ENCODE measurements around the gene SALL1.

SALL1 gene

DNA sequence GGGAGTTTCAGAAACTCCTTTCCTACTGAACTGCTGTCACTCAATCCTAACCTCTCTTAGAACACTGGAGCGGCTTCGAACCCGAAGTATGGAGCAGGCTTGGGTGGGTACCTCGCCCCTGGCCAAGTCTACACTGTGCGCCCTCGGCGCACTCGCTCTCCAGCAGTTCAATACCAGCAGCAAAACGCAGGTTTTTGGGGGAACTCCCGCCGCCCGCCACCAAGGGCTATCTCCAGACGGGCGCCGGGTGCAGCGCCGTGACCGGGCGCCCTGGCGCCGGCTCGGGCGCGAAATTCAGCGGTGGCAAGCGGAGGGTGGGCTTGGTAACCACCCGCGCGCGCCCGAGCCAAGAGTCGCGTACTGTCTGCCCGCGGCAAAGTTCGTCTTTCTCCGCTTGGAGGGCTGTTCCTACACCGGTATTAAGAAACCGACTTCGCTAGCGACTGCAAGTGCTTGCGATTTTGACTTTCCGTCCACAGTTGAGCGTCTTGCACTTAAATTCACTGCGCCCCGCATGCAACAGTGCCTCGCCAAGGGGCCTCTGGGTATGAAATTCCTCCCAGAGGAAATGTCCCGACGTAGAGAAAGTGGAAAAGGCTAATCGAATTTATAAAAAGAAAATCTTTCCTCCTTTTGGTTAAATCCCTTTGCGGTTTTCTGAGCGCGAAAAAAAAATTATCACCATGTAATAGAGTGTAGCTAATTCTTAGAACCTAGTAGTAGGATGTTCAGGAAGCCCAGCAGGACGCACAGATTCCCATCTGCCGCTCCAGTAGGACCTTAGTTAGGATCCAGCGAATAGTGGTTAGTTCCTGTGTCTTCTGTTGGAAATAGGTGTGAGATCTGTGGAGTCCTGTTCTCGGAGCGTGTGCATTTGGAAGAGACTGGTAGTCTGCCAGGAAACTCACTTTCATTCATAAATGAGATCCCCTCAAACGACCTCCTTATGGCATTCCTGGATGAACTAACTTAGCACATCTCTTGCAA lies 5.0 kb upstream of the SALL1 start:
- no peak for FAIRE-seq

DNA sequence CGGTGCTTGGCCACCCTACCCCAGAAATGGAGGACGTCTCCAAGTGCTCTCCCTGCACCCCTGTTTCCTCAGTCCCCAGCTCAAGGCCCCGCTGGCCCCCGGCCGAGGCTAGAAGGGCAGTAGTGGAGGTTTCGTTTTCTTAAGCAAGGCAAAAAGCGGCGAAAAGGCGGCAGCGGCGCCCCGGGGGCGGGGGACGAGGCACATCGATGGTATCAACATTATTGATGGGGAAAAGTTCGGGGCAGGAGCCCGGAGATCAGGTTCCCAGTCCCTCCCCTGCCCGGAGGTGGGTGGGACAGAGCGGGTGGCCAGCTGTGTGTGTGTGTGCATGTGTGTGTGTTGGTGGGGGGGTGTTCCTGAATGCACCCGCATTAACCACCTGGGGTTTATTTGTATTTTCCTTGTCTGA lies 4.1 kb upstream of the SALL1 start:
- no peak for FAIRE-seq

DNA sequence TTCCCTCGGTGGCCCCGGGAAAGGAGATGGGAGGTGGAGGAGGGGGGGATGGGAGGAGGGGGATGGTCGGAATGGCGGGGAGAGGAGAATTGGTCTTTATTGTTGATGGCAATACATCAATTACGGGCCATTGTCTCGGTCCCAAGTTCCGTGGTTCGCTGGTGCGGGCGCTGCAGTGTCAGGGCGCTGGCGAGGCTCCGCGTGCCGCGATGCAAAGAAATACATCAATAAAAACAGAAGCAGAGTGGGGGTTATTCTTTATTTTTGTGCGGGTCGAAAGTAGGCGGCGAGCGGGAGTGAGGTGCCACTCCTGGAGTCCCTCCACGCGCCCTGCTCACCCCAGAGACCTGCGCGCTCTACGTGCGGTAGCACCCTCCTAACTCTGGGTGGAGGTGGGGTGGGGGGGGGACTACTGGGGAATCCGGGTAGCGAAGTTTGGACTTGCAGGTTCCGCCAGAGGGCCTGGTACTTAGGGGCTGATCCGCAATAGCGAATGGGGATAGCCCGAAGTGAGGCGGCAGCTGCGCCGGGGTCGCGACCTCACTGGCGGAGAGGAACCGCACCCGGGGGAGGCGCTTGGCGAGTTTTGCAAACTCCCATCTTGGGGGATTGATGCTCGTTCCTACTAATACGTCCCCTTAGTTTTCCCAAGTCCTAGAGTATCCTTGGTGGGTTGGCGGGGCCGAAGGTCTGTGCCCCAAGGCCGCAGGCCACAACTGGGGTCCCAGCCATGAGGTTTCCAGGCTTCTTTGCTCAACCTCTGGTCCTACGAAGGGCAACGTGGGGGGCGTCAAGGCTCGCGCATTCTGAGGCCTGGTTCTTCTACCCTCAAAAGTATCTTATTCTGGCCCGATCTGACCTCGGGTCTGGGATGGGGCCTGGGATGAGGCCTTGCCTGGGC lies 3.5 kb upstream of the SALL1 start:
- no peak for FAIRE-seq

DNA sequence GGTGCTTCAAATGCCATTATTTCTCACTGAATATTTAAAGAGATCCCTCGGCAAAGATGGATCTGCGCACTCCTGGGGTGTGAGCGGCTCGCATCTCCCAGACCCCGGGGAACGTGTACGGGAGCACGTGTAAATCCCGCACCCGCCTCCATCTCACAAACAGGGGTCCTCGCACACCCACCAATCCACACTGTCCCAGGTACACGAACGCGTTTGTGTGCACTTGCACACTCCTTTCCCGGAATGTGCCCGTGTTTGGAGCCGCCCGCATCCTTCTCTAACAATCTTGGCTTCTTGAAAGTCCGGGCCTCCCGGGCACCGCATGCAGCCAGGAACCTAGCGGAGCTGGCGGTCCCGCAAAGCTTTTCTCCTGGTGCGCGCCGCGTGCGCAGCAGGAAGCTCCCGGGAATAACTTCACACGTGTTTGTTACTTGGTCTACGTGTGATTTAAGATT lies 2.5 kb upstream of the SALL1 start:
- FAIRE-seq, result no peak

DNA sequence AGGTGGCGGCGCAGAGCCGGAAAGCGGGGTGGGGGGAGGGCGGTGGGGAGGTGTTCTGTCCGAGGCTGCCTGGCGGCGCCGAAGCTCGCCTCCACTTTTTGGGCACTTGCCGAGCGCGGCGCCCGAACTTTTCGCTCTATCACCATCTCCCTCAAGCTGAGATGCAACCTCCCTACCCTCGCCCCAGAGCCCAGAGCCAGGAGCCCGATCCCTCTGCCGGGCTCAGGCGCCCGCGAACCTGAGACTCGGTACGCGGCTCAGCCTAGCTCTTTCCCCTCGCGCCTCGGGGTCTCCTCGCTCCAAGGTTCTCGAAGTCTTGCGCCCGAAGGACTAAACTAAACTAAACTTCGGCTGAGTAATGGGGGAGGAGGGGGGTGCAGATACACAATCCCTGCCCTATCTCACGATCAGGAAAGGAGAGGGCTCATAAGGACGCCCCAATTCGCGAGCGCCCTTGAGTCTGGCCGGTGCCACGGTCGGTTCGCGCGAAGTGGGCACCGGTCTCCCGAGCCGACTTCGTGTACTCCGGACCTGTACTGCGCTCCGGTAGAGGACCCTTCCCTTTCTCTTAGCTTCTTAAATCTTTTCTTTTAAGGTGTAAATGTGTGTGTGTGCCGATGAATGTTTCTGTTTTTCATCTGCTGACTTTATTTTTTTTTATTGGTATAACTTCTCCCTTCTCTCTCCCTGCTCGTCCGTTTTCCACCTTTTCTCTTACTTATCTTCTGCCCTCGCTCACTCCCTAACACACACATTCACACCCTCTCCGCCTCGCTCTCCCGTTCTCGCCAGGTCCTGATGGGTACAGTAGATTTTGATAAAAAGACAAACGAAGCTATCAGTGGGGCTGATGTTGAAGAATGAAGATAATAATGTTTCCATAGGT lies 1.9 kb upstream of the SALL1 start:
- FAIRE-seq, result no peak

DNA sequence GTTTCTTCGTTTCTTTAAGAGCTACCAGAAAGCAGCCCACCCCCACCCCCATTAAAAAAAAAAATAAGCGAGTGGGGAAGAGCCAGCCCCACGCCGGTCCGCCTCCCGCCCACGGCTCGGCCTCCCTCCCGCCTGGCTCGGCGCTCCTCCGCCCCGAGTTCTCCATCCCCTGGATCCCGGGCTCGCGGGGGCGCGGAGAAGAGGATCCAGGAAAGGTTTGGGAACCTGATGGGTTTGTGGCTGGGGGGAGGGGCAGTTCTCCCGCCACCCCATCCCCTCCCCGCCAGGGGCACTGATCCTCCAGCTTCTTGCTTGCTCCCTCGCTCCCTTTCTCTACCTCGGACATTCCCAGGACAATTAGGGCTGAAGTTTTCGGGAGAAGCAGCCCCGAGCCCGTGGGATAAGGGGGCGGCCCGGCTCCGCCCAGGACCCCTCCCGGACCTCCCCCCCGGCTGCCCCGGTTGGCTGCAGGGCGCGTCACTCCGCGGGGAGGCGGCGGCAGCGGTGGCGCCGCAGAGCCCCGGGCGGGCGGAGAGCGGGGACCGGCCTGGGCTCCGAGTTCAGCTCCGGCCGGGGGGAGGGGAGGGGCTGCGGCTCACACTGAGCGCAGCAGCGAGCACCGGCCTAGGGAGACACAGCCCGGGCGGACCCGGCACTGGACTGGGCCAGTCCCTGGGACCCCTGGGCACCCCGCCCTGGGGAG lies 1.0 kb upstream of the SALL1 start:
- FAIRE-seq, result no peak

DNA sequence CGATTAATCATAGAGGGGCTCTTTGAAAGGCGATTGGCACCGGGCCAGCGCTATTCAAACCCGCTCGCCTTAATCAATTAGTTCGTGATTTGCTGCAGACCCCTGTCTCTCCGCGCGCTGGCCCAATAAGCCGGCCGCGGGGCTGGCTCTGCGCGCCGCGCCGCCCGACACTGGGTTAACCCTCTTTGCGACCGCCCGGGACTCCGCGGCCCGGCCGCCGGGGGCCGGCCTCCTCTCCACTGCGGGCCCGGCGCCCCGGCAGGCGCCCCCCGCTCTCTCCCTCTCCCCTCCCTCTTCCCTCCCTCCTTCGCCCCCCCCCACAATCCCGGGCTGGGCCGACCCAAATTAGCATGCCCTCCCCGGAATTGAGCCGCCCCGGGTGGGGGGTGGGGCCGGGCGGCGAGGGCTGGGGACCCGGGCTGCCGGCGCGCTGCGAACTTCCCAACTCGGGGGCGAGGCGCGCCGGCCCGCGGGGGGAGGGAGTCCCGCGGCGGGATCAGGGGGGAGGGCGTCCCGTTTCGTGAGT lies 428 bp upstream of the SALL1 start:
- no peak for FAIRE-seq

DNA sequence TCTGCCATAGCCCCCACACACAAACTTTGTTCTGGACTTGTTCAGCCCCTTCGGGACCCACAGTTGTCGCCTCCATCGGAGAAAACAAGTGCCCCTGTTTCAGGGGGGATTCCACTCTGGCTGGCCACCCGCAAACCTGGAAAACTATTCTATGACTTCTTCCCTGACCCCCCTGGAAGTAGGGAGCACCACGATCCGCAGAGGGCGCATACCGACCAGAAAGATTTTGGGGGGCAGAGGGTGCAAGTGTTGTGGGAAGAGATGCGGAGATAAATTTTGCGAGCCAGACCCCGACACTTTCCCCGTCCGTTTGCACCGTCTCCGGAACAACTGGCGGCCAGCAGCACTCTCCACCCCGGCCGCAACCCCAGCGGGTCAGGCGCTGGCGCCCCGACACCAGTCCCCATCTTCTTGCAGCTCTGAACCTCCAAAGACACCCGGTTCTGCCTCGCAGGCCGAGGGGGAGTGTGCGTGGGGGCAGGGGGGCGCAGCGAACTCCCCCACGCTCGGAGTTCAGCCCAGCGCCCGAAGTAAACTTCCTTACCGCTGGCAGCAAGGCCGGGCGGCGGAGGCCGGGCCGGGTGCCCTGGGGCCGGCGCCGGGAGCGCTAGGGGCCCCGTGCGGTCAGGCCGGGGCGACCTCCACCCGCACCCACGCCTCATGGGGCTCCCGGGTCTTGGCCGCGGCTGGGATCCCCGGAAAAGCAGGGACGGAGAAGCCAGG lies 744 bp downstream of the SALL1 start:
- no peak for FAIRE-seq

DNA sequence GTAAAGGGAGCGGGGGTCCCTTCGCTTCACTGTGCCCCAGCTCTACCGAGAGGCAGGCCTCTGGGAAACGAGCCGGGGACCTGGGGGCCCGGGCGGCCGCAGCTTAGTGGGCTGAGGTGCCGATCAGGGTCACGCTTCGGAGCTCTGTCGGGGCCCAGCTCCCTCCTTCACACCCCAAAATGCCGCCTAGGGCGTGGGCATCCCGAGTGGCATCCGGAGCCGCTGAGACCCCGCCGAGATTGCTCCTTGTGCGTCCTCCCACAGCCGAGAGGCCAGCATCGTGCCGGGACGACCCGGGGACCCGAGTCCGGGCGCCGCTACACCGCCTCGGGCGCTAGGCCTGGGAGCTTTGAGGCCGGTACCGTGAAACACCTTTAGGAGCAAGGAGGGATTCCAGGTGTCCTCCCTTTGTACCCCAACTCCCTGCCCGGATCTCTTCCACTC lies 1.3 kb downstream of the SALL1 start:
- FAIRE-seq, result no peak

DNA sequence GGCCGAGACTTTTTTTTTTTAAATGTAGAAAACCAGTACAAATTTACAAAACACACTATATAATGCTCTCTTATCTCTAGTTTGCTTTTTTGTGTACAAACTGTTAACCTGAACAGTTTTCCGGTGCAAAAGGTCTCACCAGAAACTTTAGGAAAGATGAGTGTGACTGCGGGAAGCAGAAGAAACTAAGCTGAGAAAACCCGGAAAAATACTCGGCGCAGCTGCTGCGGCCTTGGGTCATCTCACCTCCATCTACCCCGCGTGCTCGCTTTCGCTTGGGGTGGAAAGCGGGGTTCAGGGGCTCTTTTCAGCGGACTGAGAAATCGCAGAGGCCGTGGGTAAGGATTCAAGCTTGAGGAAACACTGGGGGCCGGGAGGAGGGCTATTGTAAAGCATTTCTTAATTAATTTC lies 1.8 kb downstream of the SALL1 start:
- FAIRE-seq, result no peak

DNA sequence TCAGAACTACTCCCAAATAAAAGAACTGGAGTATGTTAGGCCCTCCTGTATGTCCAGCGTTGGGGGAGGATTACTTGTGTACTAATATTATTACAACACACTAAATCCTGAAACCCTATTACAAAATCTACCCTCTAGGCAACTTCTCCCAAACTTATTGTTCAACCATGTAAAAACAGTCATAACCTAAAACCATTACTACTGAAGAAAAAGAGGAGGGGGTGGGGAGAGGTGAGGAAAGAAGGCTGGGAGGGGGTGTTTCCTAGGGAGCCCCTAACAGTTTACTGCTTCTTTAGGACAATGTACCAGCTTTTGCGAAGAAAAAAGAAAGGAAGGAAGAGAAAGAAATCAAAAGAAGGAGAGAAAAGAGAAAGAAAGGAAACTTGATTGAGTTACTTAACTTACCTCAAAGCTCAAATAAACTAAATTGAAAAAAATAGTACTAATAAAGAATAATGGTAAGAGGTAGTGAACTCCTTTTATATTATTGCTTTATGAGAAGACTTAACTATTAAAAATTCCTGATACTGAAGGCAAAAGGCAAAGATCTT lies 2.3 kb downstream of the SALL1 start:
- no peak for FAIRE-seq

DNA sequence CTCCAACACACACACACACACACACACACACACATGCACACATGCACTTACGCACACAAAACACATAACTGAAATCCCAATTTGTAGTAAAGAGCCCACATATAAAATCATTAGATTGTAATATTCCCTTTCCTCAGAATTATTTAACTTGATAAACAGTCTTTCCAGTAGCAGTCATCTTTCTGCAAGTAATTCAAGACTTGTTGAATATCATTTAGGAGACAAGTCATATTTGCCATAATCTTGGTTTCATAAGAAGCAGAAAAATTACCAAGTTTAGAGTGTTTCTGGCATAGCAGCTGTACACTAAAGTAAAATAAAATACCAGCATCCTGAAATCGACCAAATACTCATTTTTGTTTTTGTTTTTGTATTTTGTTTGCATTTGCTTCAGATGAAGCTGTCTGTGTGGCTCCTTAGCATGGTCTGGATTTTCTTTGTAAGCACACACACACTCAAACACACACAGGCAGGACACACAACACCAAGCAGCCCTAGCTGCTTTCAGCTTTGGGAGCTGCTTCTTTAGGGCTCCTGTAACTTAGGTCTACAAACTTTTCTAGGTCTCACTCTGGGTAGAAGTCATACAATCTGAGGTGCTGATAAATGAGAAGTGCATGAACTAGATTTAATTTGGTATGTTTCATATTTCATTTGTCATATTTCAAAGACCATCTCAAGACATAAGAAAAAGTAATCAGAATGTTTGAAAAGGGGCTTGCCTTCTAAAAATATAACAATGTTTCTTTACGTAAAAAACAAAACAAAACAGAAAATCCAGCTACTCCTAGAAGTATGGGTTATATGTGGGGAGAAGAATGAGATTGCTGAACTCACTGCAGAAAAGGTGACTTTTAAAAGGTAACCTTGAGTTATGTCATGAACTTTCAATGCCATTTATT lies 3.0 kb downstream of the SALL1 start:
- FAIRE-seq, result no peak

DNA sequence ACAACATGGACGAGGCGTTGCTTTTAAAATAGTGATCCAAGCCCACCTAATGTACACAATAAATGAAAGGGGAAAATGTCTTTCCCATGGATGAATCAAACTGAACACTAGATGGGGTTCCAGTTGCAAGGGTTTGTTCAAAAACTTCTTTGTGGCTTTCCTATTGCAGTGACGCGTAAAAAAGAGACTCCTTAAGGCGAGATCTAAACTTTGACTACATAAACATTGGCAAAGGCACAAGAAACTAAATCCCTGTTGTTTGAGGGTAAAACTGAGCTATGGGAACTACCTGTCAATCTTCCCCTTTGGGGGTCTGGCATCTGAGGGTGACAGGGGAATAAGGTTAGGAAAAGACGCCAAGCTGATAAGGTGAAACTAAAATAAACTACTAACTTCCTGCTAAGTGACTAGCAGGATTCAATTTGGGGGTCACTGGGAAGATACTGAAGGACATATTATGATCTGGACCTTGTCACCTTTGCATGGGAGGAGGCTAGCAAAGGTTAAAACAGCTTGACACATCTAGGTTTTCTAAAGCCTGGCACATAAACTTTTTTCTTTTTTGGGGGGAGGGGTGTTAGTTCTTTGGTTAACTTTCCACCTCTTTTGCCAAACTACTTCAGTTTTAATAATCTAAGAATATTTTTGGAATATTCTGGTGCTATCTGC lies 4.7 kb downstream of the SALL1 start:
- no peak for FAIRE-seq

DNA sequence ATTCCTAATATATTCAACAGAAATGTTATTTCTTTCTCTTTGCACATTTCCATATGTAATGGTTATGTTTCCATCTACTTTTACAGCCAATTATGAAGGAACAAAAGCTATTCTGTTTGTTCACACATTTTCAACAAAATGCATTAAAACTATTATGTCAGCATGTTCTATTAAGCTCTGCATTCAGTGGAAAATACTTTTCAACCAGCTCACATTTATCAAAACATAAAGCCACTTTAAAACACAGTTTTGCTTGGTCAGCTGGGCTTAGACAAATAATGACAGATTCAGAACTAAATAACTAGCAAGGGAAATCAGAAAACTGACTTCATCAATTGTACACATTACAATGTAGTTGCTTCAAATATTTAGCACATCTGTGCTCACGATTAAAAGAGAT lies 6.9 kb downstream of the SALL1 start:
- no peak for FAIRE-seq

DNA sequence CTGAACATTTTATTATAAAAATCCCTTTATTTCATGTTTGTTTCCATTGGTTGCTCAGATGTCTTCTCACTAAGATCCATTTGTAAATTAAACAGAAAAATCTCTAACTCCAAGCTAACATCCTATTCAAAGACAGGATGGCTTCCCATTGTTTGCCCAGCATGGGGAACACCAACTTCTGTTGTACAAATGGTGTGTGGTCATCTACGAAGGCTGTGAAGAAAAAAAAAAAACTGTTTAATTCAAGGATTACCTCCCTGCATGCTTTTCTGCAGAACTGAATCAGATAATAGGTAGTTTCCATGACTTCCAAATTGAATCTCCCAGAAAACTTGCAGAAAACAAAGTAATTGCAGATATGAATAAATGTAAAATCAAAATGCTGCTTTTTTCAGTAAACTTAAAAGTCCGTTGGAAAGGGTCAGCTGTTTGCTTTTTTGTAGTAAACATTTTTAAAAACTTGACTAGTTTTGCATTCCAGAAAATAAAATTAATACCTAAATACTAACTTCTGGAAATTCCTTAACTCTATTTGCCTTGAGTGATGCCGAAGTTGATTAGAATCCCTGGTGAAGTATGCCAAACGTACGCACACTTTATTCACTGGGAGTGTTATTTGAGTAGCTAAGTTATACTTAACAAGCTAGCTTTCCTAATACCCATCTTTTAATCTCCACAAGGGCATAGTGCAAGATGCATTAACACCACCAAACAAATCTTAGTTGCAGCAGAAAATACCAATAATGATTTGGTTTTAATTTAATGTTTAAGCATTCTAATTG lies 7.7 kb downstream of the SALL1 start:
- no peak for FAIRE-seq

DNA sequence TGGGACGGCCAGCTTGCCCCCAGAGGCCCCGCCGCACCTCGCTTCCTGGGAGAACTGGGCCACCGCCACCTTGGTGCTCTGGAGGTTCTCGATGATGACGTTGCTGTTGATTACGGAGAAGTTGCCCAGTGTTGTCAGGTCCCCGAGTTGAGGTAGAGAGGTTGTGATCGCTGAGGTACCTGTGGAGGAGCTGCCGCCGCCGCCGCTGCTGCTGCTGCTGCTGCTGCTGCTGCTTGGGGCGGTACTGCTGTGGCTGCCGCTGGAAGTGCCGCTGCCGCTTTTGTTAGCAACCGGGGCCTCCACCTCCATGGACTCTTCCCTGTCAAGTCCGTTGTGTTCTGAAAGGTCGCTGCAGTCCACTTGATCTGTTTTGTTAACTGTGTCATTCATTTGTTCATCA lies 9.5 kb downstream of the SALL1 start:
- FAIRE-seq, result no peak

DNA sequence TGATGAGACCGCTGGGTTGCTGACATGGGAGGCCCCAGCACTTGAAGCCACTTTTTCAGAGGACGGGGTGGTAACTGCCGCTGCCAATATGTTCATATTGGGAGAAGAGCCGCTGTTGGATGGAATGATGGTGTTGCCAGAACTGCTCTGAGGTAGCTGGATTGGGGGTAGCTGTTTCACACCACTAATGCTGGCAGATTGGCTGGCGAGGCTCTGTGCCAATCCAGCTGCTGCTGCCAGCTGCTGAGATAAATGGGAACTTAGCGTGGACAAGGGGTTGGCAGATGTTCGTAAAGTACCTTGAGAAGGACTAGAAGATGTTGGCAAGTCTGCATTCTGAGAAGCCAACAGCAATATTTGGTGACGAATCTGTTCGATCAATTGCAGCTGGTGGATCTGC lies 10.0 kb downstream of the SALL1 start:
- FAIRE-seq, result no peak

DNA sequence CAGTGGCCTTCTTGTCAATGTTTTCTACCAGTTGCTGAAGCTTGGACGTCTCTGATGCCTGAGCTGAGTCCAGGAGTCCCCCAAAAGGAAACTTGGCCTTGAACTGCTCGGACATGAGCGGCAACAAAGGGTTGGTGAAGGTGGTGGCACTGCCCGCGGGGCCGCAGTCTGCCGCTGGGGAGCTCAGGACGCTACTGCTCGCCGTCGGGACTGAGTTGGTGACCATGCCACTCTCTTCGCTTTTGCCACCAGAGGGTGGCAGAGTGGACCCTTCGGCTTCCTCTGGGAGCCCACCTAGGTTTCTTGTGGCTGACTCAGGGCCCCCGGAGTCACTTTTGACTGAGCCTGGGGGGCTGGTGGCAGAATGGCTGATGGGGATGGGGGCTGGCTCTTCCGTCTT lies 11.0 kb downstream of the SALL1 start:
- no peak for FAIRE-seq
